HUES6 (cell line): Measurements from ENCODE around the gene SCYGR2.

ENCODE experiments used
- H3K27ac ChIP-seq: 2 replicates; pipeline ENCODE4 v1.7.0; 2013; ENCODE audit warnings: low read depth, mild to moderate bottlenecking, low read length, inconsistent platforms
- H3K27me3 ChIP-seq: 2 replicates; pipeline ENCODE4 v1.6.1; 2013; ENCODE audit warnings: low read length; ENCODE audit not compliant: control insufficient read depth, insufficient read depth
- H3K36me3 ChIP-seq: 2 replicates; pipeline ENCODE4 v1.6.1; 2013; ENCODE audit warnings: low read length; ENCODE audit not compliant: control insufficient read depth, insufficient read depth
- H3K4me1 ChIP-seq: 2 replicates; pipeline ENCODE4 v1.6.1; 2013; ENCODE audit warnings: low read length; ENCODE audit not compliant: control insufficient read depth, insufficient read depth
- H3K4me3 ChIP-seq: 2 replicates; pipeline ENCODE4 v1.5.1; 2013; ENCODE audit warnings: low read depth, low read length
- H3K9ac ChIP-seq: one replicate; pipeline ENCODE4 v1.6.1; 2013; ENCODE audit warnings: mild to moderate bottlenecking, low read length
- H3K9me3 ChIP-seq: 2 replicates; pipeline ENCODE4 v1.6.1; 2013; ENCODE audit warnings: low read depth, low read length; ENCODE audit not compliant: control insufficient read depth, insufficient read depth

Gene SCYGR2

GRCh38 chr2:227626580-227627151 is 28.0 kb downstream of the SCYGR2 start:
- H3K9me3 ChIP-seq: peaks cover 3% of the 10 kb centered on the region; the same call in 1 of the 2 replicates
- no peak overlapping the region for H3K4me3 ChIP-seq
- H3K27me3 ChIP-seq: no peaks in the 10 kb centered on the region
- H3K27ac ChIP-seq: no peak overlapping the region
- H3K9ac ChIP-seq: no peak overlapping the region
- H3K36me3 ChIP-seq: no peaks in the 10 kb centered on the region
- H3K4me1 ChIP-seq: no peaks in the 10 kb centered on the region

DNA sequence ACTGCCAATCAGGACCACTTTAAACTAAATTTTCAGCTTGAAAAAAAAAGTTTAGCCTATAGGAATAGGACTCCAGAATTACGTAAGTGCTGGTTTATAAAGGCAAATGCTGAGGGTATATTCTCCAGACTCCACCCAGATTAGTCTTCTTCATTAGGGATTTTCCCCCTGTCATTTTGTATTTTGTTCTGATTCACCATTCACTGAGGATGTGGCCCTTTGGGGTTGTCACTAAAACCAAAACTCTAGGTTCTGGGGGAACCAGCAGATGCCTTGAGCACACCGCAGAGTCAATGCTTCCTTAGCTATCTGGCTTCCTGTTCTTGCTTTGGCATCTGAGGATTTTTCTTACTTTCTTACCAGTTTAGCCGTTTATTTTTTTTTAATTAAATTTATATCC is 29.1 kb downstream of the SCYGR2 start:
- Histone ChIP-seq H3K9ac (no peak overlapping the region), H3K36me3 (no peaks in the 10 kb centered on the region), H3K27me3 (no peaks in the 10 kb centered on the region), H3K4me3 (no peak overlapping the region), H3K4me1 (no peaks in the 10 kb centered on the region), H3K9me3 (0 out of 2 replicates have a peak, but pooled peaks cover 1% of the 10 kb centered on the region), H3K27ac (no peak overlapping the region)

- Histone ChIP-seq H3K27ac (no peak overlapping the region), H3K4me3 (no peak overlapping the region), H3K9me3 (no peaks in the 10 kb centered on the region), H3K9ac (no peak overlapping the region), H3K4me1 (no peaks in the 10 kb centered on the region), H3K27me3 (no peaks in the 10 kb centered on the region), H3K36me3 (no peaks in the 10 kb centered on the region)
Observed at GRCh38 chr2:227629435-227629834, 30.7 kb downstream of the SCYGR2 start.

GRCh38 chr2:227630322-227630721 is 31.6 kb downstream of the SCYGR2 start:
- no peaks in the 10 kb centered on the region for H3K9me3 ChIP-seq

DNA sequence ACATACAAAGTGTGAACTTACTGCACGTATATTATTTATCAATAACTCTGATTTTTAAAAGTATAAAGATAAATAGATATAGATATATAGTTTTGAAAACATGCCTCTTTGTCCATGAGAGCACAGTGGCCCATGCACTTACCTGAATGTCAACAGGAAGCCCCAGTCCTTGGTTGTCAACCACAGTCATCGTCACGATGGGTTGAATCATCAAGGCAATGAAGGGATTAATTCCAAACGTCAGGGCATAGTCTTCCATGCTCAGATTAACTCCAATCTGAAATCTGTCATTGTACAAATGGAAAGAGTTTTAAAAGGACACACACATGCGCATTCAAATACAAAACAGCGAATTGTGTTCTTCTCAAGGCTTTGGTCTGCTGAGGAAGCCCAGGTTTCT is 34.1 kb downstream of the SCYGR2 start:
- Histone ChIP-seq H3K27me3 (no peaks in the 10 kb centered on the region), H3K9me3 (no peaks in the 10 kb centered on the region), H3K36me3 (no peaks in the 10 kb centered on the region), H3K27ac (no peak overlapping the region), H3K9ac (no peak overlapping the region), H3K4me1 (no peaks in the 10 kb centered on the region), H3K4me3 (no peak overlapping the region)

More at GRCh38 chr2:227630322-227630721, 31.6 kb downstream of the SCYGR2 start:
- no peaks in the 10 kb centered on the region for H3K36me3 ChIP-seq
- H3K27ac ChIP-seq: no peak overlapping the region
- no peak overlapping the region for H3K9ac ChIP-seq
- H3K27me3 ChIP-seq: no peaks in the 10 kb centered on the region
- H3K4me1 ChIP-seq: no peaks in the 10 kb centered on the region
- H3K4me3 ChIP-seq: no peak overlapping the region

GRCh38 chr2:227634201-227634600 is 35.5 kb downstream of the SCYGR2 start:
- Histone ChIP-seq H3K27ac (no peak overlapping the region), H3K4me1 (no peaks in the 10 kb centered on the region), H3K27me3 (no peaks in the 10 kb centered on the region), H3K9ac (no peak overlapping the region), H3K9me3 (no peaks in the 10 kb centered on the region), H3K4me3 (no peak overlapping the region), H3K36me3 (no peaks in the 10 kb centered on the region)

DNA sequence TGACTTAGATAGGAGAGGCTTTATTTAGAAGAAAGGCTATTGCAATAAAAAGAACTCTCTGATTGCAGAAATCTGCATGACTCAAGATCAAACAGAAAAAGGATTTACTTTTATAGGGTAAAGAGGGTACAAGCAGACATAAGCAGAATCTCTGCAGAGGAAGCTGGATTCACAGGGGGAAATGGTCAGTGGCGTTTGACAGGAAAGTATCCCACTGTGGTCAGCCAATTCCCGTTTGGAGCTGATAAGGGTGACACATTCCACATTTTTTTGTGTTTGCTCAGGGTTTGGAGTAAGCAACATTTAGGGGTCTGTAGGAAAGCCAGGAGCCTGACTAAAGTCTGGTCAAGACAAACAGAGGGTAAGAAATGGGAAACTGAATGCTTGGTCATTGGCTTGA is 44.0 kb downstream of the SCYGR2 start:
- Histone ChIP-seq H3K4me1 (peaks cover 8% of the 10 kb centered on the region; the same call in 1 of the 2 replicates), H3K27me3 (no peaks in the 10 kb centered on the region), H3K9ac (no peak overlapping the region), H3K4me3 (no peak overlapping the region), H3K9me3 (no peaks in the 10 kb centered on the region), H3K27ac (no peak overlapping the region), H3K36me3 (no peaks in the 10 kb centered on the region)

- H3K4me1 ChIP-seq: peaks cover 8% of the 10 kb centered on the region; the same call in 1 of the 2 replicates
- H3K27me3 ChIP-seq: no peaks in the 10 kb centered on the region
- H3K27ac ChIP-seq: no peak overlapping the region
- H3K36me3 ChIP-seq: no peaks in the 10 kb centered on the region
- no peak overlapping the region for H3K4me3 ChIP-seq
- H3K9ac ChIP-seq: no peak overlapping the region
- no peaks in the 10 kb centered on the region for H3K9me3 ChIP-seq
Observed at GRCh38 chr2:227643990-227644551, 45.4 kb downstream of the SCYGR2 start.
